Cerebellar nuclear complex (tissue), 1 donor: ENCODE data around the gene MYLK.
"Not testable (repeated sequence)": the region's sequence is repeated elsewhere in the genome, so short reads cannot be mapped to it uniquely, and the experiment has no call there.

Experiments
- DNase-seq, 2 experiments: peaks; one replicate each; lab custom pipeline; 2025; lab: John Stamatoyannopoulos, UW

MYLK gene

DNA sequence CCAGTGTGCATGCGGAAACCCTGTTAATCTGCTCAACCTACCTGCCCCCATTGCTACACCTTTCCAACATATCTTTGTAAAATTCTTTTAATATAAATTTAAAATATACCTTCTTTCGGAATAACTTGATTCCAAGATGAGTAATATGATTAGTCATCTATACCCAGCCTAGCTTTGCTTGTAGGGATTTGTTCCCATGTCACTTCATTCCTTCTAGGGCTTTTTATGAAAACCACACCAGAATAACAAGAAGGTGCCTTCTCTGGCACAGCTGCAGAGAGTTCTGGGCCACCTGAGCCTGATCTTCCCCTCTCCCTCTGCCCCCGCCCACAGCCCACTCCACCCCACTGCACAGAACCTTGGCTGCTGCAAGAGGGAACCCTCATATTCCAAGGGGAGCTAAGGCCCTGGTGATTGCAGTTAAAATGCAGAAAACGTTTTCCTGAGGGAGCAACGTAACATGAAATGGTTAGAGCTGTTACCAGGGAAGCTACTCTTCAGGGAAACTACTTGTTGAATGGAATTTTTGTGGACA lies 260.7 kb downstream of the MYLK start:
- no peak for DNase-seq

DNA sequence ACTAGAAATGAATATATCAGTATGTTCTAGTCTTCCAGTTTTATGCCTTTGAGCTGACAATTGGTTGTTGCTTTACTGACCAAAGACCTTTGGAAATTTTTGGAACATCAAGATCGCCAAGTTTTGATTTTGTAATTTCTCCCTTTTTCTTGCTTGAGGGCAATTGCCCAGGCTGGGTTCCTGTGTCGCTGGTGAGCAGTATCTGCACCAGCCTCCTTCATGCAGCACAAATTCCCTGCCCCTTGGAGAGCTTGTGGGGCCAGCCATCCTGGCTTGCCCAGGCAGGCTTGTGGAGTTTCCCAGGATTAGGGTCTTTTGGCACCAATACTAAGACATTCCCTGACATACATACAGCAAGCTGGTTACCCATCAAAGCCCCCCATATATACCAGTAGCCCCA lies 261.4 kb downstream of the MYLK start:
- DNase-seq, result no peak

DNA sequence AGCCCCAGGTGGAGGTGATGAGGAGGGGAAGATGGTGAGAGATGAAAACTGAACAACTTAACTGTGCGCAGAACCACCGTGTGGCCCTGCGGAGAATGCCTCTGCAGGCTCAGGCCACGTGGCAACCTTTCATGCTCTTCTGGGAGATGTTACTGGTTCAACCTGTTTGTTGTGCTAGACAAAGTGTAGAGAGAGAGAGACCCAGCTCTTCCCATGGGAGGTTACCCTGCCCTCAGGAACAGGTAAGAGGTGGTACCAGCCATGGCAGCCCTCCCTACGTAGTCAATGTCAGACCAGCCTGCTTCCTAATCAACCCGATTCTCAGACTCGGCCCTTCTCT lies 262.3 kb downstream of the MYLK start:
- DNase-seq, result no peak

DNA sequence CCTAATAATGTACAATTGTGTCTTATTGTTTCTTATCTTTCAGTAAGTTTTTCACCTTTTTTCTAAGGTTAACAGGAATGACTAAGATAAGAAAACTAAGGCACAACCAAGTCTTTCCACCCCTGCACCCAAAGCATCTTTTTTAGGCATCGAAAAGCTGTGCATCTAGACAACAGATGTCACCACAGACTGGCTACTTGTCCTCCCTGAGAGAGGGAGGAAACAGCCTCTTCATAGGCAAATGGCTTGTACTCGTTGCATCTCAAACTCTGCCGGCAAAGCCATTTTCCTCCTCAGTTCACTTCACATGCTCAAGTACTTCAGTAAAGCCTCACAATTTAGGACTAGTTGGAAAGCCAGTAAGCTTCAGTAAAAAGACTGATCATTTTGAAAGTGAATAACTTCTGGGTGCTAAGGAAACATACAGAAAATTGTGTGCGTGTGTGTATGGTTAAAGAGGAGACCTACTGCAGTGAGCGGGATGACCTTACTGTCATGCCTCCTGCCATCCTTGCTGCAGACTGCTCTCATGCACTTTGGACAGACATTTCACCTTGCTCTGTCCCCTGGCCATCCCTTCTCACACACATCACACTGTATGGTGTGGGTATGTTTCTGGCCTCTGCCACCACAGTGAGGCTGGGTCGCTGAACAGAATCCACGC lies 262.8 kb downstream of the MYLK start:
- DNase-seq, result no peak

DNA sequence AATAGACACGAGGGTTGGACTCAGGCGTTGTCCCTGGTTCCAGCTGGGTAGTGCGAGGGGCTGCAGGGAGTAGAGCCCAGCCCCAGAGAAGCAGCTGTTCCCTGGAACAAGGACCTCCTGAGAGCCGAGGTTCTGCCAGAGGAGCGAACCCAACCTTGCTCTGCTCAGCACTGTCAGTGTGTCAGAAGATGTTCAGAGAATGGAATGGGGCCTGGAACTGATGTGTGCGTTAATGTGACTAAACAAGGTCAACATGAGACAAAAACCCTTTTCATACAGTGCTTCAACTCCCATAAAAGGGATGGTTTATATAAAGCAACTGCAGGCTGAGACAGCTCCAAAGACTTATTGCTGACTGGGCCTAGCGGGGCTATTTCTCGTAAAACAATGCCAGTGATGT lies 263.8 kb downstream of the MYLK start:
- DNase-seq, result no peak

DNA sequence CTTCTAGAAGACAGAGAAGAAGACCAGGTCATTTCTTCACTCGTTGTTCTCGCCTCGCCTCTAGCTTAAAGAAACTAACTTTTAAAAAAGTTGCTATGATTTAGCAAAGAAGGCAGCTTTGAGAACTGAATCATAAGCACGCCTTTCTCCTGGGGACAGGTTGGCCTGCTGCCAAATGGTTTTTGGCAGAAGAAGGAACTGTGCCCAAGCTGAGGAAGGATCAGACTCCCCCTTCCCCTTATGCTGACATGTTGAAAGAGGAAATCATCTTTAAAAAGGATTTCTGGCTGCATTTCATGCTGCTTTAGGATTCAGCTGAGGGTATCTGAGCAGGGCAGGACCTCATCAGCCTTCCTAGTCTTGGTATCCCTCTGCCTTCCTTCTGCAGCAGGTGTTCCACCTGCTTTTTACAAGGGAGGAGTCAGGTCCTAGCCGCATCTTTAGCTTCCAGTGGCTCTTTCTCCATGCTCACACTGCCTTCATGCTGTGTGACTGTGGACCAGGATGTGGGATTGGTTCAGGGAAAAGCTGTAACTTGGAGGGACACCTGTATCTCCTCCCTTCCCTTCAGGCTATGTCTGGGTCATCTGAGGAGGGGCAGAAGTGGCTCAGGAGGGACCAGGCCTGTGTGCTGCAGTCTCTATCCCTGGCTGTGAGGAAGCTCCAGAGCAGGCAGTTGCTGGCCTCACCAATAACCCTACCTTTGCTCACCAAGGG lies 265.2 kb downstream of the MYLK start:
- no peak for DNase-seq

DNA sequence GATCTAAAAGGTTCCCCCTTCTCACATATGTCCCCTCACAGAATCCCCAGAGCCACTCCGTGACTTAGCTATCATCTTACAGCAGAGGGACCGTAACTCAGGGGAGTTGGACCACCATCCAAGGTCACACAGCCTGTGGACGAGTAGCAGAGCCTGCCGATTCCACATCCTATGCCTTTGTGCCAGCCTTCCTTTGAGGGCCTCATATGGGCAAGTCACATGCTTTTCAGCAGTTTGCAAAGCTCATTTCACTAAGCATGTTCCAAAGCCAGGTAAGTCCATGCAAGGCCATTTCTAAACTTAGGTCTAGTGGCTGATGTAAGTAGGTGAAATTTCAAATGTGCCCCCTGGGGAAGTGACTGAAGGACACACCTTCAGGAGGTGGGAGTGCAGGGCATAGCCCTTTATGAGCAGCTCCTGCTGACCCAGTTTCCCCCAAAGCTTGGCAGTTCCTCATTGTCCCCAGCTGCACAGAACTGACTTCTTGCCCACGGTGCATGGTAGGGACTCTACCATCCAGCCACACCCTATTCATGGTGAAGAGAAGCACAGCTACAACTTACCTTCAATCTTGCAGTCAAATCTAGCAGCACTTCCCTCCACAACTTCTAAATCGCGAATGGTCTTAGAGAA lies 265.9 kb downstream of the MYLK start:
- no peak for DNase-seq

DNA sequence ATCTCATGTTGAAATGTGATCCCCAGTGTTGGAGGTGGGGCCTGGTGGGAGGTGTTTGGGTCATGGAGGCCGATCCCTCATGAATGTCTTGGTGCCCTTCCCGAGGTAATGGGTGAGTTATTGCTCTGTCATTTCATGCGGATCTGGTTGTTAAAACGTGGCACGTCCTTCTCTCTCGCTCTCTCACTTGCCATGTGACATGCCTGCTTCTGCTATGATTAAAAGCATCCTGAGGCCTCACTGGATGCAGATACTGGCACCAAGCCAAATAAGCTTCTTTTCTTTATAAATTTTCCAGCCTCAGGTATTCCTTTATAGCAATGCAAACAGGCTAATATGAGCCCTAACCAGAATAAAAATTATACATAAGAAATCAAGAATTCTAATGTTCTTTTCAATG lies 267.5 kb downstream of the MYLK start:
- DNase-seq, result no peak

DNA sequence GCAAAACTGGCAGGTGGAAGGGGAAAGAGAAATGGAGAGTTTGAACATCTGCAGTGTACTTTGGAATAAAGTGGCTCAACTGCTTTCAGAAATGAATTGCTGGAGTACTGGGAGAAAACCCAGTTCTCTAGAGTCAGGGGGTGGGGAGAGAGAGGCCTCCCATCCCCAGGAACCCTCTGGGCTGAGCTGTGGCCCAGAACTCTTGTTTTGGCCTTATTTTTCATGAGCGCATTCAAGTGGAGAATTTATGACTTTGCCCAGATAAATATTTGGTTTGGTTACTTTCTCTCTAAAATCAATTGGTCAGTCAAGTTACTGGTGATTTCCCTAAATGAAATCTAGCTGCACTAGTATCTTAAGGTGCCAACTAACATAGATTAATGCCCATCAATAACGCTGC lies 270.6 kb downstream of the MYLK start:
- no peak for DNase-seq

DNA sequence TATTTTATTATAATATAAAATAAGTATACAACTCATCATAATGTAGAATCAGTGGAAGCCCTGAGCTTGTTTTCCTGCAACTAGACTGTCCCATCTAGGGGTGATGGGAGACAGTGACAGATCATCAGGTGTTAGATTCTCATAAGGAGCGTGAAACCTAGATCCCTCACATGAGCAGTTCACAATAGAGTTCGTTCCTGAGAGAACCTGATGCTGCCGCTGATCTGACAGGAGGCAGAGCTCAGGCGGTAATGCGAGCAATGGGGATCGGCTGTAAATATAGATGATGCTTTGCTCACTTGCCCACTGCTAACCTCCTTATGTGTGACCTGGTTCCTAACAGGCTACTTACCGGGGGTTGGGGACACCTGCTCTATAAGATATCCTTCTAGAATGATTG lies 272.5 kb downstream of the MYLK start:
- not testable (repeated sequence) for DNase-seq

DNA sequence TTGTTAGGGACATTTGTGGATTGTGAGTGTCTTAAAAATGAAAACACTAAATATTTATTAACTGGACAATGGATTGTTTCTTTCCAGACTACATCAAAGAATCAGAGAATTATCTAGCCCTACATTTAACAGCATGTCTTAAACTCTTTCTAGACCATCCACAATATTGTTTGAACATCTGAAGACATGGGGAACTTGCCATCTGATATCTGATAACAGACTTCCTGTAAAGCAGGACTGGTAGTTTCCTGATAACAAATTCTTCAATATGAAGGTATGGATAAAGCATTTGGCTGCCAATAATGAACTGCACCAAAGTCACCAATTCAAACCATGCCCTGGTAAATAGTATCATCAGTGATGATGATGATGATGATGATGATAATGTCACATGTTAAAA lies 273.1 kb downstream of the MYLK start:
- no peak for DNase-seq

DNA sequence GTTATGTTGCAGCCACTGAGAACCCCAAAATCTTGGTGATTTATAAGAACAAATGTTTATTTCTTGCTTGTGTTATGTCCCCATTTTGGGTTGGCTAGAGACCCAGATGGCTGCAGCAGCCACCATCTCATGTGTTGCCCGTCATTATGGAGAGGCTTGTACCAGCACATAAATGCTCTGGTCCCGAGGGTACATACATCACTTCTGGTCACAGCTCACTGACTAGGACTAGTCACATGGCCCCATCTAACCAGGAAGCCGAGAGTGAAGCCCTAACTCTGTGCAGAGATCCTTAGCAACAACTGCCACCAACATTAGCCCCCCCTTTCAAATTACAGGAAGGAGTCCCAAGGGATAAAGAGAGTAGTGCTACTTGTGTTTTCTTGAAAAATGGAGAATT lies 273.8 kb downstream of the MYLK start:
- no peak for DNase-seq

DNA sequence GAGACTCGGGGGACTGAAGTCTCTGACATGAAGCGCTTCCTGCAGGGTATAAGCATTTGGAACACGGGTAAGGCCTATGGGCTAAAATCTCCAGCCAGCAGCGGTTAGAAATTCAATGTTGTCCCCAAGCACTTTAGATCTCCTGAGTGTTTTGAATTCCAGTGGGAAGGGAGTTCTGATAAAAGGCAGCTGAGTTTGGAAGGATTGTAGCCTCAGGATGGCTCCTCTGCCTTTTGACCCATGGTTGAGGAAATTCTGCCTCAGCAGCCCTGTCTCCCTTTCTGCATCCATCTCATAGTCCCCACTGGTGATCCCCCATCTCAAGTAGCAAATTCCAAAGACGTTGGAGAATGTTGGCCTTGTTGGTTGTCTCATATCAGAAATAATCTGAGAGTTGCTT lies 275.1 kb downstream of the MYLK start:
- DNase-seq, result no peak

DNA sequence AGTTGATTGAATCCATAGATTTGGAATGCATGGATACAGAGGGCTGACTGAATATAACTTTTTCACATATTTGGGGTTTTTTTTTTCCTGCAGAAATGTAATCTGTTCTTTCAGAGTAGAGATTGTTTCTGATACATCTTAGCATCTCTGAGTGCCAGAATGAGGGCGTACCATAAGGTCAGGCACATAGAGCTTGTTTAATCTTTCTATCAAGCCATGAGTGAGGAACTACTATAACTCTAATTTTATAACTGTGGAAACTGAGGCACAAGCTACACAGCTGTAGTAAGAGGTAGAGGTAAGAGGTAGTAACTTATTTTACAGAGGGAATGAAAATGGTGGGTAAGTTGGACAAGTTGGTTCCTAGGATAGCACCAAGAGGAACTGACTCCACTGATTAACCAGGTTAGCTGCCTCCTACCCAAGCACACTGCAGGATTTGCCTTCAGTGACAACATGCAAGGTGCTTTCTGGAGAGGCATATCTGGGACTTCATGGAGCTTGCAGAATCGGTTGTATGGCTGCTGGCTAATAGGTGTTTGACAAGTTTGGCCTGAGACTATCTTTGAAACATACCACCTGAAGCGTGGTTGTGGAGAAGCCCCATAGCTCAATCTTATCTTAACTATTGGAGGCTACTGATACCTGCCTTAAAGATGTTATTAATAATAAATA lies 275.7 kb downstream of the MYLK start:
- no peak for DNase-seq

DNA sequence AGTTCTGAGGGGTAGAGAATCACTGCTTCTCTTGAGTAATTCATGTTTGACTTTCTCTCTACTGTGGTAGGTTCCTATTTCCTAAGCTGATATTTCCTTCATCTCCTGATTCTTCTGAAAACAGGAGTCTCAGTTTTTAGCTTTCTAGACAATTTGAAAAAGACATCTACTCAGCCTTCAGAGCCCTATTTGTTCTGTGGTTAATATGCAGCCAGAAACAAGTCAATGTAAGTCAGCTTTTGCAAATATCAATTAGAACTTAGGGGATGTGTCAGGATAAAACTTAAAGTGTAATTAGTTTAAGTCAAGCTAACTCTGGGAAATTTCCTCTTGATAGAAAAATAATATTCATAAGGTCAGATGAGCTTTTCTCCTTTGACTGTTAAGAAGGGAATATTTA lies 277.6 kb downstream of the MYLK start:
- DNase-seq, result no peak

DNA sequence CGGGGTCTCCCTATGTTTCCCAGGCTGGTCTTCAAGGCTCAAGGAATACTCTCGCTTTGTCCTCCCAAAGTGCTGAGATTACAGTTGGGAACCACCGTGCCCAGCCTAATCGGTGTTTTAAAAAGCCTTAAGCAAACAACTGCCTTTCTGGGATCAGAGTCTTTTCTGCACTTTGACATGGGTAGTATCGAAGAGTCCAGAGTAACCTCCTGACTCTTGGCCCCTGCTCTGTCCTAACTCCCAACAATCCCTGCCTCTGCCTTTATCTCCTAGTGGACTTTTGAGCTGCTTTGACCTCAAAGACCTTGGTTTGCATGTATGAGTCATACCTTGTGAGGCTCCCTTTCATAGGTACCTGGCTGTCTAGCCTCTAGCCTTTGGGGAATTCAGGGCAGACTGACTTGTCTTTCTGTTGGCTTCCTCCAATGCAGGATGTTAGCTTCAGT lies 278.3 kb downstream of the MYLK start:
- DNase-seq, result no peak

DNA sequence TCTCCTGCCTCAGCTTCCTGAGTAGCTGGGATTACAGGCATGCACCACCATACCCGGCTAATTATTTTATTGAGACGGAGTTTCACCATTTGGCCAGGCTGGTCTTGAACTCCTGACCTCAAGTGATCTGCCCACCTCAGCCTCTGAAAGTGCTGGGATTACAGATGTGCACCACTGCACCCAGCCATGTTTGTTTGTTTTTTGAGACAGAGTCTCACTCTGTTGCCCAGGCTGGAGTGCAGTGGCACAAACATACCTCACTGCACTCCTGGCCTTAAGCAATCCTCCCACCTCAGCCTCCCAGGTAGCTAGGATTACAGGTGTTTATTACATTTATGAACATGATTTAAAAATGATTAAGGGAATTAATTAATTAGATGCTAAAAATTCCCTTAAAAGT lies 281.0 kb downstream of the MYLK start:
- not testable (repeated sequence) for DNase-seq

DNA sequence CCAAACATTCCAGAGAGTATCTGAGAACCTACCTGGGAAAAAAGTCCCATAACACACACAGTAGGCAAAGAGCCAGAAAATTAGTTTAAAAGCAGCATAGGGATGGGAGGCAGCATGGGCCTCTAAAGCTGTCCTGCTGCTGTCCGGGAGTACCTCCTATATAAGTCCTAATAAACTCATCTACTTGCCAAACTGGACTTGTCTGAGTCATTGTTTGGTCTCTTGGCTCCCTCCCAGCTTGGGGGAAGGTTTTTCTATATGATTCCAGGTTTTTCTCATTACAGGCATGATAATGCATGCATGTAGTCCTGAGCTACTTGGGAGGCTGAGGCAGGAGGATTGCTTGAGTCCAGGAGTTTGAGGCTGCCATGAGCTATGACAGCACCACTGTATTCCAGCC lies 281.8 kb downstream of the MYLK start:
- DNase-seq, result no peak

DNA sequence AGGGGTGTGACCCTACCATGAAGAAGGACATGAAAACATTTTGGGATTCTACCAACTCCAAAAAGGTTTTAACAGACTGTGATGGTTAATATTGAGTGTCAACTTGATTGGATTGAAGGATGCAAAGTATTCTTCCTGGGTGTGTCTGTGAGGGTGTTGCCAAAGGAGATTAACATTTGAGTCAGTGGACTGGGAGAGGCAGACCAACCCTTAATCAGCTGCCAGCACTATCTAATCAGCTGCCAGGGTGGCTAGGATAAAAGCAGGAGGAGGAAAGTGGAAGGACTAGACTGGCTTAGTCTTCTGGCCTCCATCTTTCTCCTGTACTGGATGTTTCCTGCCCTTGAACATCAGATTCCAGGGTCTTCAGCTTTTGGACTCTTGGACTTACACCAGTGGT lies 283.3 kb downstream of the MYLK start:
- DNase-seq, result not testable (repeated sequence)

DNA sequence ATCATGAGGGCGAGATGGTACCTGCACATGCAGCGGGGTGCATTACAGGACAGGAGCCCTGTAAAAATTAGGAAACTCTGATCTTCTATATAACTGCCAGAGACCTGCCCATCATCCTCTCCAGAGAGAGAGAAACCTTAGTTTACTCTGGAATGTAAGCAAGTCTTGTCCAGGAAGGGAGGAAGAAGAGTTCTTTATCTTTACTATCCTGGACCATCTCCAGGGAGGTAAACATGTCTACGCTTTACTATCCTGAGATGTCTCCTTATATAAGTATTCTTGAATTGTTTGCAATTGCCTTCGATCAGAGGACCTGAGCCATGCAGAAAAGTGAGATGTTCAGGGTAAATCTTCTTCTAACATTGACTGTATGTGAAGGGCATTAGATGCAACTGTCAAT lies 286.6 kb downstream of the MYLK start:
- no peak for DNase-seq

DNA sequence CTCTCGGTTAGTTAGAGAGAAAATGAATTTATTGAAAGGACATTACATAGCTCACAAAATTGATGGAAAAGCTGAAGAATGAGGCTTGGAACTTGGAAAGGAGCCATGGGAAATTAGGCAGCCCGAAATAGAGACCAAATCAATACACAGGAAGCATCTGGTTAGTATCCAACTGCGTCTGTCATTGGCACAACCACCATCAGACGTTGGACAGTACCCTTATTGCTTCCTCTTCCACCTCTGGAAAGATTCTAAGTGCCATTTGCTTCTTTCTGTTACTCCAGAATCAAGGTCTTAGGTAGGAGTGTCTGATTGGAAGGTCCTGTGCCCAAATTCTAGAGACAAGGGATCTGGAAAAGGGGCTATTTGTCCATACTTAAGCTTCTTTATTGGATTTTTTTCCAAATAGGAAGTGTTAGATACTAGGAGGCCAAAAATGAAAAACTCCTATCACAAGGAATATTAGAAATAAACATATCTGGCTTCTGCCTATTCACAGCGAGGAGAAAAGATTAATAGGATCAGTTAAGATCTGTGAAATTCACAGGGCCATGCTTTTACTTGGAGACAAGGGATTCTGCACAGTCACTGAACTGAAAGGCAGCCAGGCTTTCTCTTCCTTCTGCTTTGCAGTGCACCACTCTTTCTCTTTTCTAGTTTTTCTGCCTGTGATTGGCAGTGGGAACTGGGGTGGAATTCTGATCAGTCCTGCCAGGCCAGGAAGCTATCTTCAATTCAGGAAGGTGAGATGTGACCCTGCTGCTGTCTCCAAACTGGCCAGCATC lies 288.5 kb downstream of the MYLK start:
- DNase-seq, result no peak

DNA sequence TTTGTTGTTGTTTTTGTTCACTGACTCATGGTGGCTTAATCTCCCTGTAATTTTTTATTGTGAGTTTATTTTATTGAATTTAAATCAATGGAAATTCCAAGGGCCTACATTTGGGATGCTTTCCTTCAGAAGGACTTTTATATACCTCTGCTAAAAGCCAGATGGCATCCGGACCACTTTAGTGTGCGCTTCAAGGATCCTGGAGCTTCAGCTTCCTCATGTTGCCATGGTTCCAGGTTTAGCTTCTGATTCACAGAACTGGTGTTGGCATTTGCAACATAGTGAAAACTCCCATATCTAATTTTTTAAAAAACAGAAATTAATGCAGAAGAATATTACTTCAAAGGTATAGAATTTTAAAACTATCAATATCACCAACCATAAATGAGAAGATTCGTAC lies 290.8 kb downstream of the MYLK start:
- no peak for DNase-seq
